Chondrocyte (in vitro differentiated cells): ENCODE measurements around the gene VPS51. TPM values are rescaled to one million over a fixed set of nuclear protein-coding genes. Genes with fewer than 3 reads are reported as not detected.

Experiments used
- DNase-seq: peaks from one replicate; pipeline ENCODE4 v3.0.0; 2021; ENCODE audit warnings: mixed read lengths, low spot score
- H3K27ac Mint-ChIP-seq: one replicate; pipeline ENCODE4 v1.8.0; 2021; ENCODE audit warnings: mild to moderate bottlenecking, moderate library complexity, mixed read lengths; ENCODE audit not compliant: unreplicated experiment
- H3K27me3 Mint-ChIP-seq: 2 replicates; pipeline ENCODE4 v1.8.0; 2021; ENCODE audit warnings: low read depth, mixed read lengths
- H3K36me3 Mint-ChIP-seq: 2 replicates; pipeline ENCODE4 v1.8.0; 2021; ENCODE audit warnings: low read depth, mixed read lengths
- H3K4me1 Mint-ChIP-seq: 2 replicates; pipeline ENCODE4 v1.8.0; 2021; ENCODE audit warnings: low read depth, mild to moderate bottlenecking, mixed read lengths
- H3K4me3 Mint-ChIP-seq: one replicate; pipeline ENCODE4 v1.8.0; 2021; ENCODE audit warnings: mild to moderate bottlenecking, moderate library complexity, mixed read lengths; ENCODE audit not compliant: unreplicated experiment
- H3K9me3 Mint-ChIP-seq: 2 replicates; pipeline ENCODE4 v1.8.0; 2021; ENCODE audit warnings: low read depth, mixed read lengths
- total RNA-seq: library from RNA; stranded (reverse); gene quantifications from 3 replicates; pipeline ENCODE4 v1.2.1, GENCODE V29; 2021
- TF ChIP-seq, protein P1 (sequence below): fragments of 200-600 bp; sonication (generic); IDR thresholded peaks from 2 replicates; pipeline ENCODE4 v1.5.0; 2021; ENCODE audit warnings: antibody characterized with exemption, mild to moderate bottlenecking, moderate library complexity

Gene VPS51
- total RNA-seq, 1 donor from 2014 or later: 73.4 TPM

DNA sequence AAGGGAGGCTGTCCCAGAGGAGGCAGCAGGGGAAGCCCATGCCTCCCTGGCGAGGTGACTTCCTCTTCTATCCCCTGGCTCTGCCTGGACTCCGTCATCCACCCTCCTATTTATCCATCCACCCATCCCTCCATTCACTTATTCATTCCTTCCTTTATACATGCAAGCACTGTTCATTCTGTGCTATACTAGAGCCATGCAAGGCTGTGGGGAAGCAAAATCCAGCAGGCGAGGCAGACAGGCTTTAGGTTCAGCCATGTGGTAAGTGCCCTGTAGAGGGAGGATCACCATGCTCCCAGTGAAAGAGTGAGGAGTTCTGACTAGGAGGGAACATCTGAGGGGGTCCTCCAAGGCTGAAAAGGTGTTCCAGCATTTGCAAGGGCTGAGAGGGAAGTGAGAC lies 36.5 kb upstream of the VPS51 start:
- Mint-ChIP-seq H3K27me3 (no peaks in the 10 kb centered on the region), H3K36me3 (no peaks in the 10 kb centered on the region), H3K9me3 (no peaks in the 10 kb centered on the region), H3K4me3 (no peak overlapping the region), H3K4me1 (no peaks in the 10 kb centered on the region), H3K27ac (no peak overlapping the region)
- TF ChIP-seq, protein P1, sequence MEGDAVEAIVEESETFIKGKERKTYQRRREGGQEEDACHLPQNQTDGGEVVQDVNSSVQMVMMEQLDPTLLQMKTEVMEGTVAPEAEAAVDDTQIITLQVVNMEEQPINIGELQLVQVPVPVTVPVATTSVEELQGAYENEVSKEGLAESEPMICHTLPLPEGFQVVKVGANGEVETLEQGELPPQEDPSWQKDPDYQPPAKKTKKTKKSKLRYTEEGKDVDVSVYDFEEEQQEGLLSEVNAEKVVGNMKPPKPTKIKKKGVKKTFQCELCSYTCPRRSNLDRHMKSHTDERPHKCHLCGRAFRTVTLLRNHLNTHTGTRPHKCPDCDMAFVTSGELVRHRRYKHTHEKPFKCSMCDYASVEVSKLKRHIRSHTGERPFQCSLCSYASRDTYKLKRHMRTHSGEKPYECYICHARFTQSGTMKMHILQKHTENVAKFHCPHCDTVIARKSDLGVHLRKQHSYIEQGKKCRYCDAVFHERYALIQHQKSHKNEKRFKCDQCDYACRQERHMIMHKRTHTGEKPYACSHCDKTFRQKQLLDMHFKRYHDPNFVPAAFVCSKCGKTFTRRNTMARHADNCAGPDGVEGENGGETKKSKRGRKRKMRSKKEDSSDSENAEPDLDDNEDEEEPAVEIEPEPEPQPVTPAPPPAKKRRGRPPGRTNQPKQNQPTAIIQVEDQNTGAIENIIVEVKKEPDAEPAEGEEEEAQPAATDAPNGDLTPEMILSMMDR: no peak
- no peak for DNase-seq

- no peaks in the 10 kb centered on the region for H3K27me3 Mint-ChIP-seq
- no peaks in the 10 kb centered on the region for H3K9me3 Mint-ChIP-seq
- no peak for DNase-seq
- no peak overlapping the region for H3K27ac Mint-ChIP-seq
- TF ChIP-seq, protein P1: no peak
- no peaks in the 10 kb centered on the region for H3K36me3 Mint-ChIP-seq
- no peak overlapping the region for H3K4me3 Mint-ChIP-seq
- H3K4me1 Mint-ChIP-seq: no peaks in the 10 kb centered on the region
These were observed 35.8 kb upstream of the VPS51 start for GRCh38 chr11:65059959-65060824.

DNA sequence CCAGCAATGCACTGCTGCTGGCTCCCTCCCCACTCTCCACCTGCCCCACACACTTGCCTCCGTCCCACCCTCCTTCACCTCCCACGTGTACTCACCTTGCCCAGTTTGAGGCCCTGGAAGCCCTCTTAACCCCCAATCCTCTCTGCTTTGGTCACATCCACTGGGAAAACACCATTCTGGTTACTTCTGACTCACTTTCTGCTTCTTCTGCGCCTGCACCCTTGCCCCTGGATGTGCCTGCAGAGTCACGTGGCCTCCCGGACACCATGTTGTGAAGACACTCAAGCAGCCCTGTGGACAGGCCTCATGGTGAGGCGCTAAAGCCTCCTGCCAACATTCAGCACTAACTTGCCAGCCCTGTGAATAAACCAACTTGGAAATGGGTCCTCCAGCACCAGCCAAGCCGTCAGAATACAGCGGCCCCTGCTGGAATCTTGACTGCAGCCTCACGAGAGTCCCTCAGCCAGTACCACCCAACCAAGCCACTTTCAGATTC lies 35.1 kb upstream of the VPS51 start:
- no peaks in the 10 kb centered on the region for H3K4me1 Mint-ChIP-seq
- no peaks in the 10 kb centered on the region for H3K27me3 Mint-ChIP-seq
- DNase-seq: no peak
- H3K36me3 Mint-ChIP-seq: no peaks in the 10 kb centered on the region
- H3K4me3 Mint-ChIP-seq: no peak overlapping the region
- H3K9me3 Mint-ChIP-seq: no peaks in the 10 kb centered on the region
- H3K27ac Mint-ChIP-seq: no peak overlapping the region
- TF ChIP-seq, protein P1: peak; percentile 43

DNA sequence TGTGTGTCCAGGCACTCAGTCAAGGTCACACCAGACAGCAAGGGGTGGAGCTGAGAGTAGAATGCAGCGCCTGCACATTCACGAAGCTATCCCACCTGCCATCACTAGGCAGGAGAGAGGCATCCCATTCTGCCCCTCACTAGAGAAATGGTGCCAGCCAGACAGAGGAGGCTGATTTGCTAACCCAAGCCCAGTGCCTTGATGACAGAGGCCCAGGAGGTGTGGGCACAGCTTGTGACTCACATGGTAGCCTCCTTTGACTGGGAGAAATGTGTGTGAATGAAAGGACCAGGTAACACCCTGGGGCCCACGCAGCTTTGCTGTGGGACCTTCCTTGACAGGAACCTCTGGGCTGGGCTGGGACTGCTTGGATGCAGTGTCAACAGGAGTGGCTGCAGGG lies 32.5 kb upstream of the VPS51 start:
- H3K27me3 Mint-ChIP-seq: no peaks in the 10 kb centered on the region
- H3K36me3 Mint-ChIP-seq: no peaks in the 10 kb centered on the region
- TF ChIP-seq, protein P1: no peak
- H3K27ac Mint-ChIP-seq: no peak overlapping the region
- no peak for DNase-seq
- no peak overlapping the region for H3K4me3 Mint-ChIP-seq
- H3K9me3 Mint-ChIP-seq: no peaks in the 10 kb centered on the region
- H3K4me1 Mint-ChIP-seq: no peaks in the 10 kb centered on the region

DNA sequence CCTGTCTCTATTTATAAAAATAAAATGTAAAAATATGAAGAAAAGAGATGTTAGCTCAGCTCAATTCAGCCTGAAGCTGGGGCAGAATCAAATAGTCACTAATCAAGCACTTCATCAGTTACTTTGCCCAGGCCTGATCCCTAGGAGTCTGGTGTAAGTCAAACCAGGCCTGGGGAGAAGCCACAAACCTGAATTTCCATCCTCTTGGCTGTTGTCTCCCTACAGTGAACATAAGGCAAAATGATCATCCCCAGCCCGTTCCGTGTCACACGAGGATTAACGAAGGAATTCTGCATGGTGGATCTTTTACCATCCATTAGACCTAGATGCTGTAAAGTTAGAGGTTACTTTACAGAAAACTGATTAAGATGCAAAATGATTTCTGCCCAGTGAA lies 31.2 kb upstream of the VPS51 start:
- Mint-ChIP-seq H3K27ac (no peak overlapping the region), H3K4me3 (no peak overlapping the region)

More for the DNA sequence above, 31.2 kb upstream of the VPS51 start:
- no peak for DNase-seq
- H3K4me1 Mint-ChIP-seq: no peaks in the 10 kb centered on the region
- H3K36me3 Mint-ChIP-seq: no peaks in the 10 kb centered on the region
- no peaks in the 10 kb centered on the region for H3K9me3 Mint-ChIP-seq
- H3K27me3 Mint-ChIP-seq: no peaks in the 10 kb centered on the region
- TF ChIP-seq, protein P1: no peak
